GM18520 (cell line): ENCODE results near the gene FRYL.

Experiments used
- ATAC-seq: cut with Tn5 transposase; IDR thresholded peaks from one replicate; pipeline ENCODE4 v1.9.1; 2021; ENCODE audit not compliant: unreplicated experiment

Gene FRYL

DNA sequence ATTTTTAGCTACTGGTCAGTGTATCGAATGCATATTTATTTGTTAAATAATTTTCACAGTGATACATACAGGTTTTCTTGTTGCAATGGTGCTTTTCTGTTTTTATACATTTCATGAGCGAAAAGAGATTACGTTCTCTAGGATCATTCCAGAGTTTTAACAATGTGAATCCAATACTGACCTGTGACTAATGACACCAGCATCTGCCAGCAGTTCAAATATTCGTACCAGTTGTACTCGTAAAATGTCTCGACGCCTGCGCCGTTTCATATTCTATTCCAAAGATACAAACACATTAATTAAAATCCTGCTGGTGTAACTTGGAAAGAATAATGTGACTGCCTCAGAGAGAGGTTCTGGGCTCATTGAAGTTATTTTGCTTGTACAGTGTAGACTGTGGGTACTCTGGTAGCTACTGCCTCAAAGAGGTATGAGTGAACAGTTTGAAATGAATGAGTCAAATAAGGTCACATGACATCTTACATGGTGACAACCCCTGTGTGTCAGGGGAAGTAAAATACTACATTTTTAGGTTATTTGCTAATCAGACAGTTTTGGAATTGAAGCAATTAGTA is 209.3 kb downstream of the FRYL start:
- ATAC-seq, result no peak

DNA sequence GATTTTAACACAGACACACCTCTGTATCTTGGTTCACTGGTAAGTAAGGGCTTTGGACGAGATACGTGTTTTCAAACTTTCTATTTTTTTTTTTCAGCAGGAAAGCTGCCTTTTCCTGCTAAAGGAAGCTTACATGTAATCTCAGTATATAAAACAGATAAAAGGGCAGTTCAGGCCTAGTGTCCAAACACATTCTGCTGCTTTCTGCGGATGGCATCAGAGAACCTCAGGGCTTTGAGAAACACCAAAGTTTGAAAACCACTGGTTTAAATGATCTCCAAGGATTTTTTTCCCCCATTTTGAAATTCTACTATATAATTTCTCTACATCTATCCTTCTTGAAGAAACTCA is 214.1 kb downstream of the FRYL start:
- ATAC-seq, result no peak

DNA sequence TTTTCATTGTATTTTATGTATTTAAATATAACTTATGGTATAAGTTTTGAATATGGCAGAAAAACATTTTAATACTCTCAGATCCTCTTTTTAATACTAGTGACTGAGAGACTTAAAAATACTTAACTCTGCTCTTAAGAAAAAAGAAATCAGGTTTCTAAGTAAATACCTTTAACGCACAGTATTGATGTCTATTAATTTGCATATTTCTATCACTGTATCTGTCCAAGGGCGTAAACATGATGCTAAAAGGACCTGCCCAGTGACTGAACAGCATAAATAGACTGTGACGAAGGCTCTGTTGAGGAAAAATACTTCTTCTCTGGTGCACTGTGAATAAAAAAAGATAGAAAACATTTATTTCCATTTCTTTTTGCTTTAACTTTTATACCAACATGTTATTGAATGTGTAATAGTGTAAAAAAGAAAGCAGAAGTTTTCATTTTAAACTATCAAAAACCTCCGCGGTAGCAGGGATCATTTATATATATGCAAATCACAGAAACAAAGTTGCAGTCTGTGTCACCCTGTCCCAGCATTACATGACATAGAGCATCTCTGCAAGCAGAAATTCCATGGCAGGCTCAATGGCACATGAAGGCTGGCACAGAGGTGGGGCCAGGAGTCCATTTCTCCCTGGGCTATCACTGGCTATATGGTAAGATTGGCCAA is 214.6 kb downstream of the FRYL start:
- no peak for ATAC-seq

GRCh38 chr4:48564151-48564550 is 215.9 kb downstream of the FRYL start:
- ATAC-seq, result no peak

GRCh38 chr4:48558819-48559218 is 221.3 kb downstream of the FRYL start:
- no peak for ATAC-seq

DNA sequence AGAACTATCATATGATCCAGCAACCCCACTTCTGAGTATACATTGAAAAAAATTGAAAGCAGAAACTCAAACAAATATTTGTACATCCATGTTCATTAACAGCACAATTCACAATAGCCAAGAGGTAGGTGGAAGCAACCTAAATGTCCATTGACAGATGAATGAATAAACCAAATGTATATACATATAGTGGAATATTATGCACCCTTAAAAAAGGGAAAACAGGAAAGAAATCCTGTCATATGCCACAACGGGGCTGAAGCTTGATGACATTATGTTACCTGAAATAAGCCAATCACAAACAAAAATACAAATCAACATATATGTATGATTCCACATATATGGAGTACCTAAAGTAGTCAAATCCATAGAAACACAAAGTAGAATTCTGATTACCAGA is 222.1 kb downstream of the FRYL start:
- no peak for ATAC-seq

DNA sequence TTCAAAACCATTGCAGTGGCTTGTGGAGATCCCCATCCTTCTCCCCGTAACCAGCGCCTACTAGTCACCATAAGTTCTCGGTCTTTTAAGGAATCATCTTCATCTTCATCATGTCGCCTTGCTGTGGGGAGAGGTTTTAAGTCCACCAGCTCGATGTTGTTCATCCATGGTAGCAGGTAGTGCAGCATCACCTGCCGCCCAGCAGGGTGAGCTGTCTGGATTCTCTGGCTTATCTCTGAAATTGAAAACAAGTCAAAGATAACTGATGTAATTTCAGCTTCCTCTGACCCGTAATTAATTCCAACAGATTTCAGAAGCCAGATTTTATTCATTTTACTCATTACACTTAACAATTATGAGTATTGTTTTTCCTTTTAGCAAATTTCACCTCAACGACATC is 222.6 kb downstream of the FRYL start:
- ATAC-seq, result no peak

DNA sequence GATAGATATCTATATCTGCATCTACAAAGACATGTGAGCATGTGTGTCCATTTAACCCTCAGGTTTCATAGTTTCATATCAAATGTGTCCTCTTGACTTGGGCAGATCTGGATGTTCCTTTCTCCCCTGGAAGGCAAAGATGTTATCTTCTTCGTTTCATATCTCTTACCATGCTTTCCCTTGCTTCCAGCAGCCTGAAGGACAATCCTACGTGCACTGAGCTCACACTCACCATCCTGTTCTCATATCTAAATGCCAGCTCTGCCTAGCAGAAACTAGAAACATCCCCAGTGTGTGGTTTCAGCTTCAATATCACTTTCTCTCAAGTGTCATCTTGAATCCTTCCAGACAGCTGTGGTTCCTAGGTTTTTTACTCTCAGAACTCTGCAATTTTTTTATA is 223.8 kb downstream of the FRYL start:
- ATAC-seq, result no peak

DNA sequence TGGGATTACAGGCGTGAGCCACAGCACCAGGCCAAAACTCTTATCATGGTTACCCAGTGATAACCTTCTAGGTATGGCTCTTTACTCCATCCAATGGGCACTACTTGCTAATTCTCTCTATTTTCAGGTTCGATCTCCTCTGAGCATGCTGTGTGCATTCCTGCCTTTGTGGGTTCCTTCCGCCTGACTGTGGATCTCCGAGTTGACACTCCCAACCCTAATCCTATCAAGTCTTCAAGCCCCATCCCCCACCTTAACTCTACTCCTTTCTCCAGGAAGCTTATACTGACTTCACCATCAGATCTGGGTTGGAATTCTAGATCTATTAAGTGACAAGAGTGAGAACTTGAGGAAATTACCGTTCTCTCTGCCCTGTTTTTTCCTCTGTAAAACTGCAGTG is 225.5 kb downstream of the FRYL start:
- no peak for ATAC-seq

- ATAC-seq, result no peak
These were observed 226.4 kb downstream of the FRYL start for GRCh38 chr4:48553720-48554119.

- no peak for ATAC-seq
These were observed 233.7 kb downstream of the FRYL start for GRCh38 chr4:48546336-48546735.

- no peak for ATAC-seq
These were observed 236.3 kb downstream of the FRYL start for GRCh38 chr4:48543796-48544195.

GRCh38 chr4:48542888-48543287 is 237.2 kb downstream of the FRYL start:
- ATAC-seq, result no peak

DNA sequence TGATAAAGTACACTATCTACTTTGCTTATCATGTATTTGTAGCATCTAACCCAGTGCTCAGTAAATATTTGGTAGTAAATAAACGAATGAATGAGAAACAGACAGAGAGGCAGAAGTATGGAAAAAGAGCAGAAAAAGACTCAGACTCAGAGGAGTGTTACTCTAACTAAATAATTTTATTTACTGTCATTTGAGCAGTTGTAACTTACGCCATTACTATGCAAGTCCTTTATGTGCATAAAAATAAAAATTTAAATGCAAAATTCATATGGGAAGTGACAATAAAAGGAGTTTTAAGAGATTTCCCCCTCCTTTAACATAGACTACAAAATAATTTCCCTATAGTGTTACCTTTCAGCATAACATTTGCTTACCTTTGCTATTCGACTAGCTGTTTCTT is 240.5 kb downstream of the FRYL start:
- no peak for ATAC-seq

GRCh38 chr4:48538358-48538757 is 241.7 kb downstream of the FRYL start:
- no peak for ATAC-seq

GRCh38 chr4:48526406-48526805 is 253.7 kb downstream of the FRYL start:
- ATAC-seq, result no peak

GRCh38 chr4:48518143-48518542 is 261.9 kb downstream of the FRYL start:
- ATAC-seq, result no peak

DNA sequence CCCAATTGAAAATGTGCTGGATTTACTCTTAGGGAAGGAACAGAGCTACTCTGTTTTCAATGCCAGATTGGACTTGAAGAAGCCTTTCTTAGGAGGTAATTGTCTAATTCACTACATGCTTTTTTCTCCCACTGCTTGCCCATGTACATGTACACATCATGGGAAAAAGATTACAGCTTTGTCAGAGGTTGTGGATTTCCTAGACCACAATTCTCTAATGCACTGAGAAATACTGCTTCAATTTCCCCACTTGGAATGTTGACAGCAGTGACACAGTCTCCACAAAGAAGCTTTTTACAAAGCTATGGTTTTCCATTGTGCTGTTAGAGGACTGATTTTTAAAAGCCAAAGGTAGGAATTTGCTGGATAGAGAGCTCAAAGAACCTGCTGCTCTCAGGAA is 270.5 kb downstream of the FRYL start:
- ATAC-seq, result no peak

- ATAC-seq, result no peak
These were observed 273.4 kb downstream of the FRYL start for GRCh38 chr4:48506716-48507115.

- no peak for ATAC-seq
These were observed 275.7 kb downstream of the FRYL start for GRCh38 chr4:48504352-48504751.

DNA sequence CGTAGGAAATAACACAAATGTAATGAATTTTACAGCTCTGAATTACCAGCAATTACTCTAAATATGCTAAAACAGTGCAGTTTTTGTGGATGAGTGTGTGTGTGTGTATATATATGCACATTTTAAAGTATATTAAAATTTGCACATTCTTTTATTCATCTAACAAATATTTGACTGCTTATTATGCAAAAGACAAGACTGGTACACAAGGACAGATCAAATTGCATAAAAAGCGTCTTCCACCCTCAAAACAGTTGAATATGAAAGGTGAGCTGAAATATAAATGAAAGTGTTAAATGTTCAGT is 276.1 kb downstream of the FRYL start:
- no peak for ATAC-seq

DNA sequence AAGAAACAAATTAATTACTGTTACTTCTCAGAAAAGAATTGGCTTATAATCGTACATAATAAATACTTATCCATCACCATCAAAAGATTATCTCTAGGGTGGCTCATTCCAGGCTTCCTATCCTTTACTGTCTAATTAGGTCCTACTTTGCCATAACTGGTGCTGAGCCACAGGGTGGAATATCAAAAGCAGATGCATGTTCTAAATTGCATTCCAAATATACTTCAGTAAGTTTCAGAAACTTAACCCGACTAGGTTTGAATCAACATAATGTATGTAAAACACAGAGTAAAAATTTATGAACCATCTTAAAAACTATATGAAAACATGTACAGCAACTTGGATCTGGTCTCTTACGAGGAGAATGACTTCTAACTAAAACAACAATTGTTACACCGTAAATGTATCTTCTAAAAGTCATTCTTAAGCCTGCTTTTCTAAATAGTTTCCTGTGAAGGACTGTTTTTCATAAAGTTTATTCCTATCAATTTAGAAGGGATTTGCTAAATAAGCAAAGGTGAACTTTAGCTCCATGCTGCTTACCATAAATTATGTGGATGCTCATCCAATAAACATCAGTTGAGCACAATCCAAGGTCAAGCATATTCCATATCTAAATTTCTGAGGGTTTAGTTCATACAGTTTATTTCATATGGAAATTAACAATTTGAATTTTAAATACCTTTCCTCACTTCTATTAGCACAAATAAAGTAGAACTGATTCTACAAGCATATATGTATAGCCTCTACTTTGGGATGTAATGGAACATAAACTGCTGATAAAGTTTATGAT is 276.6 kb downstream of the FRYL start:
- ATAC-seq, result no peak
